ENCODE results near the gene NFASC. TPM values are rescaled to one million over a fixed set of nuclear protein-coding genes. Genes with fewer than 3 reads are reported as not detected.

Gene NFASC
- total and polyA plus RNA-seq, 2 donors (not counting 3 experiments of a cell fraction or from before 2014, with no cell fraction given) = not detected

DNA sequence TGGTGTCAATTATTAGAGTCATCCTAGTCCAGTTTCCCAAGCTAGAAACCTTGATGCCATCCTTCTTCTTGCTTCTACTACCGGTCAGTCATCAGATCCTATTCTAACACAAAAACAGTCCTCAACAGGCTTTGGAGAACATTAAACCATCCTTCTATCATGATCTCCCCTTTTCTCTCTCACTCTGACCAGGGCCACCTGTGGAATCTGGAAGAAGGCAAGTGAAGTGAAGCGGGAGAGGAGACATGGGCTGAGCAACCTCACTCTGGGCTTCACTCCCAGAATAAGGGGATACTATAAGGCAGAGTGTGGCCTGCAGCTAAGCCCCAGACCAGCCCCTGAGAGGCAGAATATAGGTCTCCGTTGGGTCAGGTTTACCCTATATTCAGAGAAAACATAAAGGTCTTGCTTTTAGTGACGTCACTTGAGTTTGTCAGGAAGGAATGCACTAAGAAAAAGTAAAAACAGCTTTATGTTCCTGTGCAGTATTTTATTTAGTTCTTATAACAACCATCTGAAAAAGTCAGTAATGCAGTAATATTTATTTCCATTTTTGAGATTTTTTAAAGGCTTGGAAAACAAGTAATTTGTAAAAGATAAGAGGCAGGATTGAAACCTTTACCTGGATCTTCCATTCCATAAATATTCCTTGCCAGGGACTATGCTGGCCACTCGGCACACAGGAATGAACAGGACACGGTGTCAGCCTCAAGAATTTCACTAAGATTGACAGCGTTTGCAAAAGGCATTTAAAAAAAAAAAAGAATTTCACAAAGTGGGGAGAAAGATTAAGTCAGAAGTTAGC is 61.3 kb downstream of the NFASC start:
- Histone ChIP-seq H3K4me2 (ENCODE audit: insufficient read depth, low read length) (no peak overlapping the region), H3K9me1 (replicated peaks; ENCODE audit: control insufficient read depth, extremely low read depth, insufficient read depth, low read length) (no peaks in the 10 kb centered on the region), H3K9ac (replicated peaks; ENCODE audit: extremely low read depth, insufficient read depth, low read length) (no peak overlapping the region), H3K9me3 (replicated peaks; ENCODE audit: control insufficient read depth, insufficient read depth, low read length) (no peaks in the 10 kb centered on the region), H3K4me3 (replicated peaks in 1 of 3; ENCODE audit: insufficient read depth in 1 of 3, low read depth in 1 of 3, low read length in 3 of 3) (no peak overlapping the region), H3K79me2 (ENCODE audit: control insufficient read depth, insufficient read depth, low read length) (no peaks in the 10 kb centered on the region), H3K27ac (ENCODE audit: insufficient read depth, low read depth, low read length) (no peak overlapping the region), H4K20me1 (replicated peaks; ENCODE audit: control insufficient read depth, extremely low read depth, insufficient read depth, low read length) (no peaks in the 10 kb centered on the region), H2AFZ (ENCODE audit: low read depth, low read length) (no peak overlapping the region), H3K36me3 (ENCODE audit: control insufficient read depth in 2 of 2, extremely low read depth in 1 of 2, insufficient read depth in 2 of 2, low read length in 2 of 2) (no peaks in the 10 kb centered on the region), H3K27me3 (ENCODE audit: control insufficient read depth in 2 of 2, insufficient read depth in 2 of 2, low read length in 2 of 2) (peaks cover 3 to 10% of the 10 kb centered on the region in 2 experiments), H3K4me1 (ENCODE audit: control insufficient read depth, extremely low read depth, insufficient read depth, low read length) (no peaks in the 10 kb centered on the region)
- DNase-seq (ENCODE audit: low read depth, low spot score) (no peak), FAIRE-seq (no peak)
- dilution Hi-C loops (cut with MboI; ENCODE audit: extremely low pct_ligation_motif_present, low sequenced_read_pairs) (no loop called here), intact Hi-C loops (cut with micrococcal nuclease) (no loop called here)
- CTCF ChIA-PET = no interaction called here
- POLR2A ChIA-PET = no interaction called here
- TF ChIP-seq, protein P1, sequence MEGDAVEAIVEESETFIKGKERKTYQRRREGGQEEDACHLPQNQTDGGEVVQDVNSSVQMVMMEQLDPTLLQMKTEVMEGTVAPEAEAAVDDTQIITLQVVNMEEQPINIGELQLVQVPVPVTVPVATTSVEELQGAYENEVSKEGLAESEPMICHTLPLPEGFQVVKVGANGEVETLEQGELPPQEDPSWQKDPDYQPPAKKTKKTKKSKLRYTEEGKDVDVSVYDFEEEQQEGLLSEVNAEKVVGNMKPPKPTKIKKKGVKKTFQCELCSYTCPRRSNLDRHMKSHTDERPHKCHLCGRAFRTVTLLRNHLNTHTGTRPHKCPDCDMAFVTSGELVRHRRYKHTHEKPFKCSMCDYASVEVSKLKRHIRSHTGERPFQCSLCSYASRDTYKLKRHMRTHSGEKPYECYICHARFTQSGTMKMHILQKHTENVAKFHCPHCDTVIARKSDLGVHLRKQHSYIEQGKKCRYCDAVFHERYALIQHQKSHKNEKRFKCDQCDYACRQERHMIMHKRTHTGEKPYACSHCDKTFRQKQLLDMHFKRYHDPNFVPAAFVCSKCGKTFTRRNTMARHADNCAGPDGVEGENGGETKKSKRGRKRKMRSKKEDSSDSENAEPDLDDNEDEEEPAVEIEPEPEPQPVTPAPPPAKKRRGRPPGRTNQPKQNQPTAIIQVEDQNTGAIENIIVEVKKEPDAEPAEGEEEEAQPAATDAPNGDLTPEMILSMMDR (IDR thresholded peaks at IDR 0.05; ENCODE audit: extremely low read depth in 1 of 2, insufficient read depth in 1 of 2, low read depth in 1 of 2, low read length in 2 of 2) = no peak
- TF ChIP-seq MYC (IDR thresholded peaks at IDR 0.05; ENCODE audit: low read depth, low read length) (no peak), EZH2 (IDR thresholded peaks at IDR 0.05; ENCODE audit: borderline replicate concordance, low read depth, low read length, severe bottlenecking) (no peak), POLR2A (IDR thresholded peaks at IDR 0.05; ENCODE audit: low read depth, low read length) (no peak)
- TF ChIP-seq, protein P2, sequence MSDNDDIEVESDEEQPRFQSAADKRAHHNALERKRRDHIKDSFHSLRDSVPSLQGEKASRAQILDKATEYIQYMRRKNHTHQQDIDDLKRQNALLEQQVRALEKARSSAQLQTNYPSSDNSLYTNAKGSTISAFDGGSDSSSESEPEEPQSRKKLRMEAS (IDR thresholded peaks at IDR 0.05; ENCODE audit: insufficient read depth, insufficient read length) = no peak
- no TSS peak for BruUV-seq (replicated peaks)

DNA sequence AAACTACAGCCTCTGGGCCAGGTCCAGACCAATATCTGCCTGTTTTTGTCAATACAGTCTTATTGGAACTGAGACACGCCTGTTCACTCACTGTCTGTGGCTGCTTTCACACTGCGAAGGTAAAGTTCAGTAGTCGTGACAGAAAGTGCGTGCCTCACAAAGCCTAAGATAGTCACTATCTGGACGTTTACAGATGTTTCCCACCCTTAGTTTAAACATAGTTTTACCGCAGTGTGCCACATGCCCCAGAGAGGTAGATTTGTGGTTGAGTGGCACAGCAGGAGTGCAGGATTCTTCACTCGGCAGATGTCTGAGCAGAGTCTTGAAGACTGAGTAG is 61.9 kb downstream of the NFASC start:
- Histone ChIP-seq H3K9me3 (replicated peaks; ENCODE audit: control insufficient read depth, insufficient read depth, low read length) (no peaks in the 10 kb centered on the region), H3K79me2 (ENCODE audit: control insufficient read depth, insufficient read depth, low read length) (no peaks in the 10 kb centered on the region), H3K4me1 (ENCODE audit: control insufficient read depth, extremely low read depth, insufficient read depth, low read length) (no peaks in the 10 kb centered on the region), H2AFZ (ENCODE audit: low read depth, low read length) (no peak overlapping the region), H4K20me1 (replicated peaks; ENCODE audit: control insufficient read depth, extremely low read depth, insufficient read depth, low read length) (no peaks in the 10 kb centered on the region), H3K36me3 (ENCODE audit: control insufficient read depth in 2 of 2, extremely low read depth in 1 of 2, insufficient read depth in 2 of 2, low read length in 2 of 2) (no peaks in the 10 kb centered on the region), H3K27ac (ENCODE audit: insufficient read depth, low read depth, low read length) (no peak overlapping the region), H3K9ac (replicated peaks; ENCODE audit: extremely low read depth, insufficient read depth, low read length) (no peak overlapping the region), H3K9me1 (replicated peaks; ENCODE audit: control insufficient read depth, extremely low read depth, insufficient read depth, low read length) (no peaks in the 10 kb centered on the region), H3K4me3 (replicated peaks in 1 of 3; ENCODE audit: insufficient read depth in 1 of 3, low read depth in 1 of 3, low read length in 3 of 3) (no peak overlapping the region), H3K4me2 (ENCODE audit: insufficient read depth, low read length) (no peak overlapping the region), H3K27me3 (ENCODE audit: control insufficient read depth in 2 of 2, insufficient read depth in 2 of 2, low read length in 2 of 2) (peaks cover 3 to 10% of the 10 kb centered on the region in 2 experiments)
- BruUV-seq (replicated peaks) = no TSS peak
- intact Hi-C loops (cut with micrococcal nuclease) (no loop called here), dilution Hi-C loops (cut with MboI; ENCODE audit: extremely low pct_ligation_motif_present, low sequenced_read_pairs) (no loop called here)
- no peak for TF ChIP-seq EZH2 (IDR thresholded peaks at IDR 0.05; ENCODE audit: borderline replicate concordance, low read depth, low read length, severe bottlenecking)
- no peak for TF ChIP-seq GATA2 (IDR thresholded peaks at IDR 0.05; ENCODE audit: insufficient read depth, insufficient read length, low read depth, low read length)
- TF ChIP-seq, protein P1 (IDR thresholded peaks at IDR 0.05; ENCODE audit: extremely low read depth in 1 of 2, insufficient read depth in 1 of 2, low read depth in 1 of 2, low read length in 2 of 2) = no peak
- TF ChIP-seq, protein P2 (IDR thresholded peaks at IDR 0.05; ENCODE audit: insufficient read depth, insufficient read length) = no peak
- TF ChIP-seq POLR2AphosphoS5 (IDR thresholded peaks at IDR 0.05; ENCODE audit: insufficient read depth, low read depth, low read length) = no peak
- no peak for TF ChIP-seq MYC (IDR thresholded peaks at IDR 0.05; ENCODE audit: low read depth, low read length)
- TF ChIP-seq JUN (IDR thresholded peaks at IDR 0.05; ENCODE audit: borderline replicate concordance, insufficient read depth, insufficient read length, low read depth) = no peak
- no peak for TF ChIP-seq FOS (IDR thresholded peaks at IDR 0.05; ENCODE audit: borderline replicate concordance, insufficient read depth, low read length)
- no peak for TF ChIP-seq POLR2A (IDR thresholded peaks at IDR 0.05; ENCODE audit: low read depth, low read length)
- FAIRE-seq (no peak), DNase-seq (ENCODE audit: low read depth, low spot score) (no peak)
- ChIA-PET POLR2A (no interaction called here), CTCF (no interaction called here)
